Measurements from ENCODE around the gene REM2. TPM values are rescaled to one million over a fixed set of nuclear protein-coding genes. Genes with fewer than 3 reads are reported as not detected.
"Not testable (repeated sequence)": the region's sequence is repeated elsewhere in the genome, so short reads cannot be mapped to it uniquely, and the experiment has no call there.

The REM2 gene
- total RNA-seq, 2 experiments from 2014 or later, result 1.5 to 5.7 TPM

- DNase-seq (ENCODE audit: low spot score), result no peak
- intact Hi-C loops (cut with micrococcal nuclease; ENCODE audit: unreplicated experiment), result loop anchor here (5.0 kb wide), 1 partner anchor 264 kb away; the partner anchor contains the start of gene DAD1
- no TSS peak for BruUV-seq (replicated peaks)
- Histone ChIP-seq H3K4me2 (ENCODE audit: low read length) (no peak overlapping the region), H3K9me3 (ENCODE audit: low read length) (no peaks in the 10 kb centered on the region), H3K9me2 (ENCODE audit: insufficient read depth, low read length) (no peaks in the 10 kb centered on the region), H4K20me1 (ENCODE audit: insufficient read depth, low read length) (no peaks in the 10 kb centered on the region), H3K4me3 (ENCODE audit: low read depth, low read length, poor library complexity, severe bottlenecking) (no peak overlapping the region), H3K27ac (ENCODE audit: low read depth, low read length, poor library complexity, severe bottlenecking) (no peak overlapping the region), H3K79me2 (ENCODE audit: insufficient read depth, low read depth, low read length) (no peaks in the 10 kb centered on the region), H3K4me1 (ENCODE audit: insufficient read depth, low read length, poor library complexity, severe bottlenecking) (peaks cover 19% of the 10 kb centered on the region), H3K36me3 (ENCODE audit: insufficient read depth, low read length) (no peaks in the 10 kb centered on the region), H2AFZ (ENCODE audit: low read length) (peak overlapping the region; percentile 1; the same call in 1 of the 2 replicates)
- POLR2A ChIA-PET, result interaction anchor here (0.5 to 6.0 kb wide), 12 partner anchors 17 to 291 kb away, joined by 3 to 42 read pairs (median 4); partner anchors contain the start of gene OXA1L
- CTCF ChIA-PET (ENCODE audit: unreplicated experiment), result interaction anchor here (0.5 to 1.4 kb wide), 3 partner anchors 24 to 252 kb away, joined by 3 read pairs; no protein-coding TSS in a partner anchor
- TF ChIP-seq EZH2phosphoT487 (IDR thresholded peaks at IDR 0.05; ENCODE audit: borderline replicate concordance, low read depth, low read length), result no peak
- TF ChIP-seq, protein P1, sequence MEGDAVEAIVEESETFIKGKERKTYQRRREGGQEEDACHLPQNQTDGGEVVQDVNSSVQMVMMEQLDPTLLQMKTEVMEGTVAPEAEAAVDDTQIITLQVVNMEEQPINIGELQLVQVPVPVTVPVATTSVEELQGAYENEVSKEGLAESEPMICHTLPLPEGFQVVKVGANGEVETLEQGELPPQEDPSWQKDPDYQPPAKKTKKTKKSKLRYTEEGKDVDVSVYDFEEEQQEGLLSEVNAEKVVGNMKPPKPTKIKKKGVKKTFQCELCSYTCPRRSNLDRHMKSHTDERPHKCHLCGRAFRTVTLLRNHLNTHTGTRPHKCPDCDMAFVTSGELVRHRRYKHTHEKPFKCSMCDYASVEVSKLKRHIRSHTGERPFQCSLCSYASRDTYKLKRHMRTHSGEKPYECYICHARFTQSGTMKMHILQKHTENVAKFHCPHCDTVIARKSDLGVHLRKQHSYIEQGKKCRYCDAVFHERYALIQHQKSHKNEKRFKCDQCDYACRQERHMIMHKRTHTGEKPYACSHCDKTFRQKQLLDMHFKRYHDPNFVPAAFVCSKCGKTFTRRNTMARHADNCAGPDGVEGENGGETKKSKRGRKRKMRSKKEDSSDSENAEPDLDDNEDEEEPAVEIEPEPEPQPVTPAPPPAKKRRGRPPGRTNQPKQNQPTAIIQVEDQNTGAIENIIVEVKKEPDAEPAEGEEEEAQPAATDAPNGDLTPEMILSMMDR (conservative IDR thresholded peaks at IDR 0.05; ENCODE audit: low read length), result no peak
Observed at GRCh38 chr14:22850944-22851764, 31.9 kb upstream of the REM2 start.

- not testable (repeated sequence) for H3K4me3 ChIP-seq (ENCODE audit: low read depth, low read length, poor library complexity, severe bottlenecking); DNase-seq (ENCODE audit: low spot score); H3K79me2 ChIP-seq (ENCODE audit: insufficient read depth, low read depth, low read length); H3K27ac ChIP-seq (ENCODE audit: low read depth, low read length, poor library complexity, severe bottlenecking); H3K9me2 ChIP-seq (ENCODE audit: insufficient read depth, low read length); H3K36me3 ChIP-seq (ENCODE audit: insufficient read depth, low read length); BruUV-seq (replicated peaks); H4K20me1 ChIP-seq (ENCODE audit: insufficient read depth, low read length); H3K9me3 ChIP-seq (ENCODE audit: low read length); H3K4me2 ChIP-seq (ENCODE audit: low read length)
- intact Hi-C loops (cut with micrococcal nuclease; ENCODE audit: unreplicated experiment), result loop anchor here (5.0 kb wide), 1 partner anchor 265 kb away; the partner anchor contains the start of gene DAD1
- Histone ChIP-seq H3K4me1 (ENCODE audit: insufficient read depth, low read length, poor library complexity, severe bottlenecking) (peaks cover 19% of the 10 kb centered on the region), H2AFZ (ENCODE audit: low read length) (peak overlapping the region; percentile 1; the same call in 1 of the 2 replicates)
- ChIA-PET POLR2A (interaction anchor here (0.6 to 6.0 kb wide), 8 partner anchors 18 to 287 kb away, joined by 3 to 42 read pairs (median 4); partner anchors contain the start of gene OXA1L), CTCF (ENCODE audit: unreplicated experiment) (interaction anchor here (0.5 to 1.8 kb wide), 8 partner anchors 22 to 253 kb away, joined by 3 to 15 read pairs (median 4); partner anchors contain the start of gene MRPL52)
Observed at GRCh38 chr14:22852178-22852577, 30.8 kb upstream of the REM2 start.

- TF ChIP-seq, protein P1 (conservative IDR thresholded peaks at IDR 0.05; ENCODE audit: low read length), result no peak
- TF ChIP-seq EZH2phosphoT487 (IDR thresholded peaks at IDR 0.05; ENCODE audit: borderline replicate concordance, low read depth, low read length), result no peak
- no TSS peak for BruUV-seq (replicated peaks)
- no peaks in the 10 kb centered on the region for H3K9me2 ChIP-seq (ENCODE audit: insufficient read depth, low read length)
- H3K79me2 ChIP-seq (ENCODE audit: insufficient read depth, low read depth, low read length), result no peaks in the 10 kb centered on the region
- no peaks in the 10 kb centered on the region for H4K20me1 ChIP-seq (ENCODE audit: insufficient read depth, low read length)
- H3K9me3 ChIP-seq (ENCODE audit: low read length), result no peaks in the 10 kb centered on the region
- no peak for DNase-seq (ENCODE audit: low spot score)
- intact Hi-C loops (cut with micrococcal nuclease; ENCODE audit: unreplicated experiment), result loop anchor here (5.0 kb wide), 1 partner anchor 265 kb away; the partner anchor contains the start of gene DAD1
- ChIA-PET POLR2A (interaction anchor here (0.6 to 6.0 kb wide), 8 partner anchors 18 to 287 kb away, joined by 3 to 42 read pairs (median 3); partner anchors contain the start of gene OXA1L), CTCF (ENCODE audit: unreplicated experiment) (interaction anchor here (1.0 to 1.8 kb wide), 8 partner anchors 22 to 280 kb away, joined by 3 to 15 read pairs (median 4); partner anchors contain the start of gene MRPL52)
- H2AFZ ChIP-seq (ENCODE audit: low read length), result peak overlapping the region; percentile 98
- peaks cover 19% of the 10 kb centered on the region for H3K4me1 ChIP-seq (ENCODE audit: insufficient read depth, low read length, poor library complexity, severe bottlenecking)
- no peak overlapping the region for H3K4me3 ChIP-seq (ENCODE audit: low read depth, low read length, poor library complexity, severe bottlenecking)
- H3K36me3 ChIP-seq (ENCODE audit: insufficient read depth, low read length), result no peaks in the 10 kb centered on the region
- no peak overlapping the region for H3K27ac ChIP-seq (ENCODE audit: low read depth, low read length, poor library complexity, severe bottlenecking)
- H3K4me2 ChIP-seq (ENCODE audit: low read length), result peak overlapping the region; percentile 86
Observed at GRCh38 chr14:22852599-22852939, 30.5 kb upstream of the REM2 start.

Data from OCI-LY7 (cell line).